Measurements from ENCODE around the gene FHIT.

DNA sequence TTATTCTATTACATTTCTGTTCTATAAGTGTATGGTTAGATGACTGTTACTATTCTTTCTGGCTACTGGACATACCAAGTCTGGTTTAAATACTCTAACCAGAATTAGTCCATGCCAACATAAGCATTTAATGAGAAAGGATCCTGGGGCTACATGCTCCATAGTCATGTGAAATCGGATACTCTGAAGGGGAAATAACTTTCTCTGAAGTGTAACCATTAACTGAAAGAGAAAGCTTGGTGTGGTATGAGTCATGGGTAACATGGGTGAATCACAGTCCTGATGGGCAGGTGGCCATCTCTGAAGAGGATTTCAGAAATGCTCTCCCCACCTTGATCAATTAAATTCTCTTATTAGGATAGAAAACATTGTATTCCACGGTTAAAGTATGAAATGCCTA, 69.4 kb downstream of the FHIT start:
- TF ChIP-seq POLR2A (IDR thresholded peaks at IDR 0.05) (no peak), EP300 (IDR thresholded peaks at IDR 0.05) (no peak), POLR2AphosphoS5 (IDR thresholded peaks at IDR 0.05) (no peak)
- TF ChIP-seq, protein P1, sequence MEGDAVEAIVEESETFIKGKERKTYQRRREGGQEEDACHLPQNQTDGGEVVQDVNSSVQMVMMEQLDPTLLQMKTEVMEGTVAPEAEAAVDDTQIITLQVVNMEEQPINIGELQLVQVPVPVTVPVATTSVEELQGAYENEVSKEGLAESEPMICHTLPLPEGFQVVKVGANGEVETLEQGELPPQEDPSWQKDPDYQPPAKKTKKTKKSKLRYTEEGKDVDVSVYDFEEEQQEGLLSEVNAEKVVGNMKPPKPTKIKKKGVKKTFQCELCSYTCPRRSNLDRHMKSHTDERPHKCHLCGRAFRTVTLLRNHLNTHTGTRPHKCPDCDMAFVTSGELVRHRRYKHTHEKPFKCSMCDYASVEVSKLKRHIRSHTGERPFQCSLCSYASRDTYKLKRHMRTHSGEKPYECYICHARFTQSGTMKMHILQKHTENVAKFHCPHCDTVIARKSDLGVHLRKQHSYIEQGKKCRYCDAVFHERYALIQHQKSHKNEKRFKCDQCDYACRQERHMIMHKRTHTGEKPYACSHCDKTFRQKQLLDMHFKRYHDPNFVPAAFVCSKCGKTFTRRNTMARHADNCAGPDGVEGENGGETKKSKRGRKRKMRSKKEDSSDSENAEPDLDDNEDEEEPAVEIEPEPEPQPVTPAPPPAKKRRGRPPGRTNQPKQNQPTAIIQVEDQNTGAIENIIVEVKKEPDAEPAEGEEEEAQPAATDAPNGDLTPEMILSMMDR (IDR thresholded peaks at IDR 0.05): no peak
